ENCODE results near the gene PIP4K2B.

GRCh38 chr17:38789185-38789584, 10.2 kb downstream of the PIP4K2B start:
- no peak for TF ChIP-seq POLR2A (IDR thresholded peaks at IDR 0.05)
- no peak for TF ChIP-seq EP300 (IDR thresholded peaks at IDR 0.05)
- no peak for TF ChIP-seq CTCF (IDR thresholded peaks at IDR 0.05)

All from sigmoid colon (tissue), 4 donors.